Kidney (tissue), 14 donors: ENCODE data around the gene POLR3H. TPM values are rescaled to one million over a fixed set of nuclear protein-coding genes. Genes with fewer than 3 reads are reported as not detected.

Experiments used
- DNase-seq, 5 donors: peaks; one replicate each; pipeline ENCODE4 v3.0.0-alpha.2; 2013 to 2020
- FAIRE-seq: peaks from 2 replicates; lab custom pipeline; 2012; peaks lifted over from hg19 to GRCh38; lab: Jason Lieb, UNC
- H3K27ac ChIP-seq, 2 donors: one replicate each; pipeline ENCODE4 v1.7.0; 2013; ENCODE audit warnings: low read depth in 2 of 2, low read length in 2 of 2, inconsistent platforms in 1 of 2
- H3K27me3 ChIP-seq: one replicate; pipeline ENCODE4 v1.7.1; 2013; ENCODE audit warnings: low read length, inconsistent platforms; ENCODE audit not compliant: control insufficient read depth, insufficient read depth
- H3K36me3 ChIP-seq, 3 donors: one replicate each; pipeline versions ENCODE4 v1.7.0 to v1.7.1; 2013; ENCODE audit warnings: low read length in 3 of 3, control low read depth in 1 of 3, inconsistent platforms in 1 of 3; ENCODE audit not compliant: insufficient read depth in 3 of 3, control insufficient read depth in 2 of 3
- H3K4me1 ChIP-seq, 3 donors: one replicate each; pipeline versions ENCODE4 v1.7.0 to v1.7.1; 2013; ENCODE audit warnings: low read length in 3 of 3, inconsistent platforms in 1 of 3, low read depth in 1 of 3; ENCODE audit not compliant: control insufficient read depth in 2 of 3, insufficient read depth in 2 of 3
- H3K4me3 ChIP-seq, 3 donors: one replicate each; pipeline versions ENCODE4 v1.7.0 to v1.8.1; 2013; ENCODE audit warnings: low read length in 3 of 3, control low read depth in 1 of 3, inconsistent platforms in 1 of 3
- H3K9ac ChIP-seq, 3 donors: one replicate each; pipeline versions ENCODE4 v1.7.0 to v1.7.1; 2013; ENCODE audit warnings: low read length in 3 of 3, control low read depth in 1 of 3, inconsistent platforms in 1 of 3
- H3K9me3 ChIP-seq, 3 donors: one replicate each; pipeline versions ENCODE4 v1.7.0 to v1.7.1; 2013; ENCODE audit warnings: low read length in 3 of 3, control low read depth in 1 of 3, inconsistent platforms in 1 of 3; ENCODE audit not compliant: control insufficient read depth in 2 of 3, insufficient read depth in 1 of 3
- intact Hi-C: fragments of 100-400 bp; cut with DNase I; formaldehyde crosslinking; loops from one replicate; pipeline ENCODE4 v1.11.1; 2022
- polyA plus RNA-seq: library from polyadenylated mRNA; stranded (reverse); fragments of 350-450 nt; fragmentation: Illumina TruSeq; extraction: RNeasy Lipid Tissue Mini Kit (QIAGEN cat#74804); gene quantifications from one replicate; pipeline ENCODE4 v1.2.3, GENCODE V29; 2014; ENCODE audit warnings: low read depth, low replicate concordance; ENCODE audit not compliant: insufficient read depth
- total RNA-seq: library from RNA; stranded (reverse); fragmentation: NEBNext Ultra II Directional; extraction: Animal tissue kit (Norgen Biotek cat#: 25700); gene quantifications from one replicate; pipeline ENCODE4 v1.2.1, GENCODE V29; 2021
- TF ChIP-seq, protein P1 (sequence below): IDR thresholded peaks from 3 replicates; pipeline ENCODE4 v1.5.1; 2012; ENCODE audit warnings: mild to moderate bottlenecking, moderate library complexity, borderline replicate concordance; ENCODE audit not compliant: insufficient read depth; ENCODE audit errors: extremely low read depth
- donor health status: control.
- donor health status: control.
- donor health status: control.
- donor health status: control.
- donor health status: control.
- donor health status: DM: yes; HTN: yes; CAD: no.
- donor health status: Normal renal cell carcinoma (clear cell type).

The POLR3H gene
- total and polyA plus RNA-seq, 2 donors from 2014 or later = 37.4 to 39.4 TPM

DNA sequence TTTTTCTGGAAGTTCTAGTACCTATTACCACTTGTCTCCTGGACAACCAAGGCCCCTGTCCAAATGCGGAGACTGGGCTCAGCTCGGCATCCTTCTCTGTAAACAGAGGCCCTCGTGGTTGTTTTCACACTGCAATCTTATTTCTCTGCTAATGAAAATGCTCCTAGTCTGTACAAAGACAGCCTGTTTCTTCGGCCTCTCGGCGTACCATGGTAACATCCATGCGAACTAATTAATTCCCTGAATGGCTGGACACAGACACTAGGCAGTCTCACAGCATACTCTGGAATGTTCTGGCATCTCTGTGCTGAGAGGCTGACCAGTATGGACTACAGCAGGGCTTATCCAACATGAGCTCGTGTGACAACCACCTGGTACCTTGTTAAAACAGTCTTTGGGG lies 5.7 kb downstream of the POLR3H start:
- H3K36me3 ChIP-seq = peaks cover 0 to 5% (median 2%) of the 10 kb centered on the region in 3 donors
- intact Hi-C loops = no loop called here
- H3K4me1 ChIP-seq = peaks cover 0 to 8% (median 0%) of the 10 kb centered on the region in 3 donors
- DNase-seq (no peak), FAIRE-seq (no peak)
- H3K27ac ChIP-seq = no peak overlapping the region
- TF ChIP-seq, protein P1, sequence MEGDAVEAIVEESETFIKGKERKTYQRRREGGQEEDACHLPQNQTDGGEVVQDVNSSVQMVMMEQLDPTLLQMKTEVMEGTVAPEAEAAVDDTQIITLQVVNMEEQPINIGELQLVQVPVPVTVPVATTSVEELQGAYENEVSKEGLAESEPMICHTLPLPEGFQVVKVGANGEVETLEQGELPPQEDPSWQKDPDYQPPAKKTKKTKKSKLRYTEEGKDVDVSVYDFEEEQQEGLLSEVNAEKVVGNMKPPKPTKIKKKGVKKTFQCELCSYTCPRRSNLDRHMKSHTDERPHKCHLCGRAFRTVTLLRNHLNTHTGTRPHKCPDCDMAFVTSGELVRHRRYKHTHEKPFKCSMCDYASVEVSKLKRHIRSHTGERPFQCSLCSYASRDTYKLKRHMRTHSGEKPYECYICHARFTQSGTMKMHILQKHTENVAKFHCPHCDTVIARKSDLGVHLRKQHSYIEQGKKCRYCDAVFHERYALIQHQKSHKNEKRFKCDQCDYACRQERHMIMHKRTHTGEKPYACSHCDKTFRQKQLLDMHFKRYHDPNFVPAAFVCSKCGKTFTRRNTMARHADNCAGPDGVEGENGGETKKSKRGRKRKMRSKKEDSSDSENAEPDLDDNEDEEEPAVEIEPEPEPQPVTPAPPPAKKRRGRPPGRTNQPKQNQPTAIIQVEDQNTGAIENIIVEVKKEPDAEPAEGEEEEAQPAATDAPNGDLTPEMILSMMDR = no peak
- no peaks in the 10 kb centered on the region for H3K9me3 ChIP-seq
- H3K27me3 ChIP-seq = no peaks in the 10 kb centered on the region
- H3K9ac ChIP-seq = no peak overlapping the region
- H3K4me3 ChIP-seq = no peak overlapping the region

DNA sequence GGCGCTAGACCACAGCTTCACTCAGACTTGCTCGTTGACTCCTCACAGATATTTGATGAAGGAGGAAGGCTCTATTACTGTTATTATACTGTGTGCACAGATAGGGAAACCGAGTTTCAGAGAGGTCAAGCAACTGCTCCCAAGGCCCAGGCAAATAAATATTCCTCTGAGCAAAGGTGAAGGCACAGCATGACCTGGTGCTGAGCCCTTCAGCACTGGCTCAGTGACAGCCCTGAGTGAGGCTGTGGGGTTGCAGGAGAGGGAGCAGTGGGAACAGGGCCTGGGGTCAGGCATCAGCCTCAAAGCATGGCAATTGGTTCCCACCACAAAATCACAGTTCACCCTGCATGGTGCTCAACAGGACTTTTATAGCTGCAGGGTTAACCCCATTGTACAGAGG lies 7.1 kb downstream of the POLR3H start:
- H3K27me3 ChIP-seq = no peaks in the 10 kb centered on the region
- no peaks in the 10 kb centered on the region for H3K9me3 ChIP-seq
- no peak overlapping the region for H3K9ac ChIP-seq
- DNase-seq (no peak), FAIRE-seq (no peak)
- H3K36me3 ChIP-seq = peaks cover 0 to 5% (median 2%) of the 10 kb centered on the region in 3 donors
- TF ChIP-seq, protein P1 = no peak
- intact Hi-C loops = no loop called here
- H3K27ac ChIP-seq = no peak overlapping the region
- peaks cover 0 to 10% (median 0%) of the 10 kb centered on the region in 3 donors for H3K4me1 ChIP-seq
- no peak overlapping the region for H3K4me3 ChIP-seq

DNA sequence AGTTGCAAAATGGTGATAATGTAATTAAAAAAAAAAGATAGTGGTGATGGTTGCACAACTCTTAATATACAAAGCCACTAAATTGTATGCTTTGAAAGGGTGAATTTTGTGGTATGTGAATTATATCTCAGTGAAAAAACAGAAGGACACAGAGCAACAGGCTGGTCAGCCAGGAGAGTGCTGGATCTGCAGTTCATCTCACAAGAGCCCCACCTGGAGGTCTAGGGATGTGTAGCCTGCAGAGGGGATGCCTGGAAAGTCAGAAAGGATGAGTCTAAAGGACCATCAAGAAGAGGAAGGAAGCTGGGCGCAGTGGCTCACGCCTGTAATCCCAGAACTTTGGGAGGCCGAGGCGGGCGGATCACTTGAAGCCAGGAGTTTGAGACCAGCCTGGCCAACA lies 9.0 kb downstream of the POLR3H start:
- Histone ChIP-seq H3K4me1 (peaks cover 0 to 10% (median 0%) of the 10 kb centered on the region in 3 donors), H3K4me3 (no peak overlapping the region), H3K9me3 (no peaks in the 10 kb centered on the region), H3K27ac (no peak overlapping the region), H3K36me3 (peaks cover 0 to 22% (median 6%) of the 10 kb centered on the region in 3 donors), H3K27me3 (no peaks in the 10 kb centered on the region), H3K9ac (no peak overlapping the region)
- FAIRE-seq (no peak), DNase-seq (no peak)
- intact Hi-C loops = no loop called here
- TF ChIP-seq, protein P1 = no peak

DNA sequence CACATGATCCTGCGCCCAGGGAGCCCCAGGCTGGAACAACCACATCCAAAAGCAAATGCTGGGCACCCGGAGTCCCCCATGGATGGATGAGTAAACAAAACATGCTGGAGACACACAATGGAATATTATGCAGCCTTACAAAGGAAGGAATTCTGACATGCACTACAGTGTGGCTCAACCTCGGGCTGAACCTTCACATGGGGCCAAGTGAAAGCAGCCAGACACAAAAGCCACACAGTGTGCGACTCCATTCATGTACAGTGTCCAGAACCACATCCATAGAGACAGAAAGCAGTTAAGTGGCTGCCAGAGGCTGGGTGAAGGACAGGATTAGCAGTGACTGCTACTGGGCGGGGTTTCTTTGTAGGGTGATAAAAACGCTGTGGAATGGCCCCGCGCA lies 10.1 kb downstream of the POLR3H start:
- Histone ChIP-seq H3K4me3 (no peak overlapping the region), H3K36me3 (peaks cover 0 to 20% (median 9%) of the 10 kb centered on the region in 3 donors), H3K27ac (no peak overlapping the region), H3K27me3 (no peaks in the 10 kb centered on the region), H3K9ac (no peak overlapping the region), H3K4me1 (peaks cover 0 to 10% (median 0%) of the 10 kb centered on the region in 3 donors), H3K9me3 (no peaks in the 10 kb centered on the region)
- intact Hi-C loops = no loop called here
- FAIRE-seq (no peak), DNase-seq (no peak)
- TF ChIP-seq, protein P1 = no peak
